AG09309 (cell line): Measurements from ENCODE around the gene ADPRM.
A peak's percentile ranks its signal among the peaks of the same experiment; 100 is the strongest.

Source experiments
- DNase-seq: peaks from one replicate; pipeline ENCODE4 v3.0.0-alpha.2; 2010; ENCODE audit warnings: low read depth
- H3K4me3 ChIP-seq: 2 replicates; pipeline ENCODE4 v1.5.1; 2011; ENCODE audit warnings: mild to moderate bottlenecking, low read depth, low read length, moderate library complexity; ENCODE audit not compliant: control insufficient read depth
- CTCF ChIP-seq: IDR thresholded peaks from 2 replicates; pipeline ENCODE4 v1.5.1; 2011; ENCODE audit warnings: mild to moderate bottlenecking, low read depth, low read length, inconsistent platforms; ENCODE audit not compliant: insufficient read depth, control insufficient read depth; ENCODE audit errors: missing control alignments

The ADPRM gene

GRCh38 chr17:10698096-10698818 is 863 bp downstream of the ADPRM start:
- TF ChIP-seq CTCF: no peak
- no peak for DNase-seq
- peak overlapping the region; percentile 98 for H3K4me3 ChIP-seq

GRCh38 chr17:10699856-10700255 is 2.5 kb downstream of the ADPRM start:
- no peak for DNase-seq
- no peak for TF ChIP-seq CTCF
- H3K4me3 ChIP-seq: no peak overlapping the region

DNA sequence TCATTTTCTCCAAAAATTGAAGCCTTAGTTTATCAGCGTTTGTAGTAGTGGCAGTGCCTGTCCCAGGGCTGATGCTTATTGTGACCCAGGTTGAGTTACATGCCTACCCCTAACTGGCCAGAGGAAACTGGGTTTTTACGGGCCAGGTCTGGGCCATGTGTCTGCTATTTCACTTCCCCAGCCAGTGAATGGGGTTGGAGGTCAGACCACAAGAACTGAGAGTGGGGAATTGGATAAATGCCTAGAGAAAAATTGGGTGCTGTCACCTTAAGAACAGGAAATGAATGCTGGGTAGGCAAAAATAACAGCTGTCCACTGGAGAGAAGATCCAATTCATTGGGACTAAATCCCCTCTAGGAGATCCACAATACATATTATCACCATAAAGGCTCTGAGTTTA is 5.2 kb downstream of the ADPRM start:
- TF ChIP-seq CTCF: no peak
- DNase-seq: no peak

DNA sequence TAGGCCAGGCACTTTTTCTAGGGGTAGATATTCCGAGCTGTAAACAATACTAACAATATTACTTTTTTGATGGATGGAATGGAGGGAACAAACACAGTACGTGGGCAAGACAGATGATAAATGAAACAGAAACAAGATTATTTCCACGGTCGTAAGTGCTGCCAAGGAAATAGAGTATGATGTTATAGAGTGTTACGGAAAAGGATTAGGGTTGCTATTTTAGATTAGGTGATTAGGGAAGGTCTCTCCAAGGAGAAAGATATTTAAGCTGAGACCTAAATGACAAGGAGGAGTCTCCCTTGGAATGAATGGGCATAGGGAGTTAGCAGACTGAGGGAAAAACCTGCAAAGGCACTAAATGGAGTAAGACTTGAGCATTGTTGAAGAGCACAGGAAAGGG is 8.3 kb downstream of the ADPRM start:
- no peak for DNase-seq
- TF ChIP-seq CTCF: no peak
- H3K4me3 ChIP-seq: no peak overlapping the region

More for the DNA sequence above, 5.2 kb downstream of the ADPRM start:
- no peak overlapping the region for H3K4me3 ChIP-seq

- DNase-seq: no peak
- no peak overlapping the region for H3K4me3 ChIP-seq
These were observed 15.9 kb downstream of the ADPRM start for GRCh38 chr17:10713318-10713717.

GRCh38 chr17:10716218-10716617 is 18.8 kb downstream of the ADPRM start:
- no peak for DNase-seq
- H3K4me3 ChIP-seq: no peak overlapping the region
- no peak for TF ChIP-seq CTCF

More at GRCh38 chr17:10713318-10713717, 15.9 kb downstream of the ADPRM start:
- TF ChIP-seq CTCF: no peak

DNA sequence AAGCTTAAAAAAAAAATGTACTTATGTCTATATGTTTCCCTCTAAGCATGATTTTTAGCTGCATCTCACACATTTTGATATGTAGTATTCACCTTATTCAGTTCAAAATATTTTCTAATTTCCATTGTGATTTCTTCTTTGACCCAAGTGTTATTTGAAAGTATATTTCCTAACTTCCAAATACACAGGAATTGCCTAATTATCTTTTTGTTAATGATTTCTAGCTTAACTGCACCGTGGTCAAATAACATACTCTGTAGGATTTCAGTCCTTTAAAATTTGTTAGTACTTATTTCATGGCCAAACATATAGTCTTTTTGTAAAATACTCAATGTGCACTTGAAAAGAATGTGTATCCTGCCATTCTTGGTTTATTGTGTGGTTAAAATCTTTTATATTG is 21.2 kb downstream of the ADPRM start:
- TF ChIP-seq CTCF: no peak
- no peak for DNase-seq

More for the DNA sequence above, 21.2 kb downstream of the ADPRM start:
- H3K4me3 ChIP-seq: no peak overlapping the region
